Sigmoid colon (tissue), 3 donors: Measurements from ENCODE around the gene ELFN2.

Source experiments
- CTCF ChIP-seq, 4 experiments: fragments of 450-650 bp in 3 of 4; fragments of 200-600 bp in 1 of 4; IDR thresholded peaks; one replicate each; pipeline ENCODE4 v1.5.1; 2016 to 2019; ENCODE audit warnings: antibody characterized with exemption in 4 of 4, mild to moderate bottlenecking in 3 of 4, moderate library complexity in 2 of 4
- POLR2A ChIP-seq, 2 donors: fragments of 450-650 bp; IDR thresholded peaks; one replicate each; pipeline ENCODE4 v1.6.1; 2016; ENCODE audit warnings: antibody characterized with exemption in 2 of 2, mild to moderate bottlenecking in 2 of 2, moderate library complexity in 2 of 2

- TF ChIP-seq CTCF (IDR thresholded peaks at IDR 0.05) (no peak), POLR2A (IDR thresholded peaks at IDR 0.05) (no peak)
Observed at GRCh38 chr22:37379085-37379484, 48.2 kb downstream of the ELFN2 start.
